ENCODE results near the gene TMEM132C. TPM values are rescaled to one million over a fixed set of nuclear protein-coding genes. Genes with fewer than 3 reads are reported as not detected.

The TMEM132C gene
- total RNA-seq, 2 experiments from 2014 or later, result not detected

- POLR2A ChIA-PET, result no interaction called here
- Histone ChIP-seq H3K27ac (ENCODE audit: low read depth, low read length, poor library complexity, severe bottlenecking) (no peak overlapping the region), H3K4me1 (ENCODE audit: insufficient read depth, low read length, poor library complexity, severe bottlenecking) (no peaks in the 10 kb centered on the region), H3K4me3 (ENCODE audit: low read depth, low read length, poor library complexity, severe bottlenecking) (no peak overlapping the region), H4K20me1 (ENCODE audit: insufficient read depth, low read length) (no peaks in the 10 kb centered on the region), H3K36me3 (ENCODE audit: insufficient read depth, low read length) (no peaks in the 10 kb centered on the region), H3K9me3 (ENCODE audit: low read length) (no peaks in the 10 kb centered on the region), H2AFZ (ENCODE audit: low read length) (no peak overlapping the region), H3K4me2 (ENCODE audit: low read length) (no peak overlapping the region), H3K79me2 (ENCODE audit: insufficient read depth, low read depth, low read length) (no peaks in the 10 kb centered on the region), H3K9me2 (ENCODE audit: insufficient read depth, low read length) (no peaks in the 10 kb centered on the region)
- CTCF ChIA-PET (ENCODE audit: unreplicated experiment), result no interaction called here
- DNase-seq (ENCODE audit: low spot score), result no peak
- intact Hi-C loops (cut with micrococcal nuclease; ENCODE audit: unreplicated experiment), result no loop called here
- BruUV-seq (replicated peaks), result no TSS peak
- TF ChIP-seq CTCF (conservative IDR thresholded peaks at IDR 0.05; ENCODE audit: low read length) (no peak), EZH2phosphoT487 (IDR thresholded peaks at IDR 0.05; ENCODE audit: borderline replicate concordance, low read depth, low read length) (no peak)
These were observed 21.4 kb downstream of the TMEM132C start for GRCh38 chr12:128288357-128288756.

GRCh38 chr12:128288896-128289295 is 21.9 kb downstream of the TMEM132C start:
- TF ChIP-seq CTCF (conservative IDR thresholded peaks at IDR 0.05; ENCODE audit: low read length) (no peak), EZH2phosphoT487 (IDR thresholded peaks at IDR 0.05; ENCODE audit: borderline replicate concordance, low read depth, low read length) (no peak)
- intact Hi-C loops (cut with micrococcal nuclease; ENCODE audit: unreplicated experiment), result no loop called here
- BruUV-seq (replicated peaks), result no TSS peak
- no peaks in the 10 kb centered on the region for H3K9me2 ChIP-seq (ENCODE audit: insufficient read depth, low read length)
- no peaks in the 10 kb centered on the region for H3K9me3 ChIP-seq (ENCODE audit: low read length)
- H3K36me3 ChIP-seq (ENCODE audit: insufficient read depth, low read length), result no peaks in the 10 kb centered on the region
- no peak for DNase-seq (ENCODE audit: low spot score)
- no peaks in the 10 kb centered on the region for H3K4me1 ChIP-seq (ENCODE audit: insufficient read depth, low read length, poor library complexity, severe bottlenecking)
- CTCF ChIA-PET (ENCODE audit: unreplicated experiment), result no interaction called here
- no peak overlapping the region for H3K27ac ChIP-seq (ENCODE audit: low read depth, low read length, poor library complexity, severe bottlenecking)
- H3K4me2 ChIP-seq (ENCODE audit: low read length), result no peak overlapping the region
- H4K20me1 ChIP-seq (ENCODE audit: insufficient read depth, low read length), result no peaks in the 10 kb centered on the region
- no peaks in the 10 kb centered on the region for H3K79me2 ChIP-seq (ENCODE audit: insufficient read depth, low read depth, low read length)
- POLR2A ChIA-PET, result no interaction called here
- no peak overlapping the region for H3K4me3 ChIP-seq (ENCODE audit: low read depth, low read length, poor library complexity, severe bottlenecking)
- no peak overlapping the region for H2AFZ ChIP-seq (ENCODE audit: low read length)

GRCh38 chr12:128290938-128291337 is 24.0 kb downstream of the TMEM132C start:
- CTCF ChIA-PET (ENCODE audit: unreplicated experiment), result no interaction called here
- POLR2A ChIA-PET, result no interaction called here
- H2AFZ ChIP-seq (ENCODE audit: low read length), result no peak overlapping the region

More at GRCh38 chr12:128290938-128291337, 24.0 kb downstream of the TMEM132C start:
- H3K79me2 ChIP-seq (ENCODE audit: insufficient read depth, low read depth, low read length), result no peaks in the 10 kb centered on the region
- no peaks in the 10 kb centered on the region for H3K4me1 ChIP-seq (ENCODE audit: insufficient read depth, low read length, poor library complexity, severe bottlenecking)
- no peak overlapping the region for H3K4me2 ChIP-seq (ENCODE audit: low read length)
- DNase-seq (ENCODE audit: low spot score), result no peak
- H4K20me1 ChIP-seq (ENCODE audit: insufficient read depth, low read length), result no peaks in the 10 kb centered on the region
- BruUV-seq (replicated peaks), result no TSS peak
- TF ChIP-seq CTCF (conservative IDR thresholded peaks at IDR 0.05; ENCODE audit: low read length) (no peak), EZH2phosphoT487 (IDR thresholded peaks at IDR 0.05; ENCODE audit: borderline replicate concordance, low read depth, low read length) (no peak)
- H3K9me2 ChIP-seq (ENCODE audit: insufficient read depth, low read length), result no peaks in the 10 kb centered on the region
- no peak overlapping the region for H3K4me3 ChIP-seq (ENCODE audit: low read depth, low read length, poor library complexity, severe bottlenecking)
- no peaks in the 10 kb centered on the region for H3K9me3 ChIP-seq (ENCODE audit: low read length)
- no peaks in the 10 kb centered on the region for H3K36me3 ChIP-seq (ENCODE audit: insufficient read depth, low read length)
- H3K27ac ChIP-seq (ENCODE audit: low read depth, low read length, poor library complexity, severe bottlenecking), result no peak overlapping the region
- intact Hi-C loops (cut with micrococcal nuclease; ENCODE audit: unreplicated experiment), result no loop called here

Measured in OCI-LY7 (cell line).